HG03378 (cell line): ENCODE results near the gene SLC39A7.

Experiments used
- ATAC-seq: cut with Tn5 transposase; IDR thresholded peaks from one replicate; pipeline ENCODE4 v1.9.1; 2021; ENCODE audit warnings: mild to moderate bottlenecking, moderate library complexity; ENCODE audit not compliant: unreplicated experiment

Gene SLC39A7

DNA sequence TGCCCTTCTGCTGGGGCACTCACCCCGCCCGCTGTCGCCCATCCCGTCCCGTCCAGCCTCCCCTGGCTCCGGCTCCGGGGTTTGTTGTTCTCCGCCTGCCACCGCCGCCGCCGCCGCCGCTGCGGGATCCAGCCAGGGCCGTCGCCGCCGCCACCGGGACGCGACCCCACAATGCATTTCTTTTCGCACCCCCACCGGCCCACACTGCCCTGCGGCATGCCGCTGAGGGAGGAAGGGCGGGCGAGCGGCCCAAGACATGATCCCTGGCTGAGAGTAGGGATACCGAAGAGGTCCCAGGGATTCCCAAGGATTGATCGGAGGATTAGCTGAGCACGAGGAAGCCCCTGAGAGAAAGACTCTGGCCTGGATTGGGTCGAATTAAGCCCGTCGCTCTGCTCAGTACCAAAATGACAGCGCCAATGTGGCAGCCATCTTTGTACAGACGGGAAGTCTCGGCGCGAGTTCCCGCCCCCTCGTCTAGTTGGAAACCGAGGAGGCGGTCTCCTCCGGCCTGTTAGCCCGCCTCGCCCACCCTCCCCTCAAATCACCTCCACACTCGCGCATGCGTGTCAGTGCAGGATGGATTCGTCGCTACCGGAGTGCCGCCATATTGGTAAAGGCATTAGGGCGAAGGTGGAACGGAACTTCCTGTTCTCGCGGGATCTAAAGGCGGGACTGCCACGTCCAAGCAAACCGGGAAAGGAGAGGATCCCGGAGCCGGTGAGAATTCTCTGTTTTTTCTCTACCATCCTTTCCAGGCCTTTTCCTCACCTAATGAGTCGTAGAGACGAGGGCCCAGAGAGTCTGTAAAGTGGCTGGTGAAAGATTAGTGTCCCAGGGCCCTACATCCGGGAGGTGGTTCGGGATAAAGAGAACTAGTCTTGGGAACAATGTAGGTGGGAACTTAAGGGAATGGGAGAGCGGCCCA, at the start of gene SLC39A7, which contains the start of gene RXRB:
SLC39A7 (plus strand) TSS at position 649 of the 928 bp plus-strand sequence. CDS start 379 bp downstream, outside the sequence.
RXRB (minus strand) TSS at position 447 of the 928 bp plus-strand sequence; CDS start at position 258, 189 bp downstream.
- peak; percentile 56 for ATAC-seq

DNA sequence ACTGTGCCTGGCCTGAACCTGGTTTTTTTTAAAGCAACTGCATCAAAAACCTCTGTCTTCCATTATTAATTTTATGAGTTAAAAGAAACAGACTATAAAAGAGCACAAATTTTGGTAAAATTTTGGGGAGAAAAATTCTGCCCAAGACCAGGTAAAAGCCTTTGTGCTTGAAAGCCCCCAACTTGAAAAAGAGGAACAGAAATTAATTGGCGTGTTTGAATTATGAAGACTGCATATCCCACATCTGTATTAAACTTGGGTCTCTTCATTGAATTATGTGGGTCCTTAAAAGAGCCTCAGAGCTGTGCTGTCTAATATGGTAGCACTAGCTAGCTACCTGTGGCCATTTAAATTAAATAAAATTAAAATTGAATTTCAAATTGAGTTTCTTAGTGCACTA, 49.6 kb upstream of the SLC39A7 start:
- no peak for ATAC-seq

DNA sequence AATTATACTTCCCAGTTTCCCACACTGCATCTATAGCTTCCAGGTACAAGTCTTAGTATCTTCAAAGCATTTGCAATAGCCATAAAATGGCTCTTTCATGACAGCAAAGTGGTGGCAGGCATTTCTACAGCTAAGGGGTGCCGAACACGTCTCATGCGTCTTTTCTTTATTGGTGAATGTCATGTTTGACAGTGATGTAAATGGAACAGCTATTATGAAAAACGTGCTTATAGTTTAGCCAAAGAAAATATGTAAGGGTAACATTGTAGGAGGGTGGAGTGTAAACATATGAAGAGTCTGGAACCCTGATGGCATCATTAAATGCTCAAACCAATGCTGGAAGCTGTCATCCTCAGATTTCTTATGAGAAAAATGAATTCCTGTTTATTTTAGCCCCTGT, 46.3 kb upstream of the SLC39A7 start:
- ATAC-seq = no peak

- no peak for ATAC-seq
Measured at GRCh38 chr6:33156561-33156960, 44.1 kb upstream of the SLC39A7 start.

DNA sequence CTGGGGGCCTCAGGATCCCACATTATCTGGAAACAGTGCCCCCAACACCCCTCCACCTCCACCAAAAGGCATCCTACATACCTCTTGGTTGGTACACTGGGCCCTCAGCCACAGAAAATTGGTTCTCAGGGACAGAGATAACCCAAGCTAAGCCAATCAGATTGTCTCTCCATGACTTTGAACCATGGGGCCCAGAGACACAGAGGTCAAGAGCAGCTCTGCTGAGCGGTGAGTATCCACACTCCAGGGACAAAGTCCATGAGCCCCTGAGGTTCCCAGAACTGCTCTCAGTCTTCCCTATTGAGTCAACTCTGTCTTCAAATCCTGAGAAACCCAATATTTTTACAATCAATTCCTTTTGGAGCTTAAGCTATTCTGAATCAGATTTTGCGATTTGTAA, 43.7 kb upstream of the SLC39A7 start:
- ATAC-seq = no peak

DNA sequence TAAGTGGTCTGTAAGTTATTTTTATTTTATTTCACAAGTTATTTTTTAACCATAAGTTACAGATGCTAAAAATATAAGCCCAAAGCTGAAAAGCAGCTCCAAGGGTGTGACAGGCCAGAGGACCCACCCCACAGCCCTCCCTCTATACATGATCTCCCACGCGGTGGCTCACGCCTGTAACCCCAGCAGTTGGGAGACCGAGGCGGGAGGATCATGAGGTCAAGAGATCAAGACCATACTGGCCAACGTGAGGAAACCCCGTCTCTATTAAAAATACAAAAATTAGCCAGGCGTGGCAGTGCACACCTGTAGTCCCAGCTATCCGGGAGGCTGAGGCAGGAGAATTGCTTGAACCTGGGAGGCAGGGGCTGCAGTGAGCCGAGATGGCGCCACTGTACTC, 40.6 kb upstream of the SLC39A7 start:
- ATAC-seq = no peak

- no peak for ATAC-seq
Measured at GRCh38 chr6:33160728-33161344, 39.8 kb upstream of the SLC39A7 start.

DNA sequence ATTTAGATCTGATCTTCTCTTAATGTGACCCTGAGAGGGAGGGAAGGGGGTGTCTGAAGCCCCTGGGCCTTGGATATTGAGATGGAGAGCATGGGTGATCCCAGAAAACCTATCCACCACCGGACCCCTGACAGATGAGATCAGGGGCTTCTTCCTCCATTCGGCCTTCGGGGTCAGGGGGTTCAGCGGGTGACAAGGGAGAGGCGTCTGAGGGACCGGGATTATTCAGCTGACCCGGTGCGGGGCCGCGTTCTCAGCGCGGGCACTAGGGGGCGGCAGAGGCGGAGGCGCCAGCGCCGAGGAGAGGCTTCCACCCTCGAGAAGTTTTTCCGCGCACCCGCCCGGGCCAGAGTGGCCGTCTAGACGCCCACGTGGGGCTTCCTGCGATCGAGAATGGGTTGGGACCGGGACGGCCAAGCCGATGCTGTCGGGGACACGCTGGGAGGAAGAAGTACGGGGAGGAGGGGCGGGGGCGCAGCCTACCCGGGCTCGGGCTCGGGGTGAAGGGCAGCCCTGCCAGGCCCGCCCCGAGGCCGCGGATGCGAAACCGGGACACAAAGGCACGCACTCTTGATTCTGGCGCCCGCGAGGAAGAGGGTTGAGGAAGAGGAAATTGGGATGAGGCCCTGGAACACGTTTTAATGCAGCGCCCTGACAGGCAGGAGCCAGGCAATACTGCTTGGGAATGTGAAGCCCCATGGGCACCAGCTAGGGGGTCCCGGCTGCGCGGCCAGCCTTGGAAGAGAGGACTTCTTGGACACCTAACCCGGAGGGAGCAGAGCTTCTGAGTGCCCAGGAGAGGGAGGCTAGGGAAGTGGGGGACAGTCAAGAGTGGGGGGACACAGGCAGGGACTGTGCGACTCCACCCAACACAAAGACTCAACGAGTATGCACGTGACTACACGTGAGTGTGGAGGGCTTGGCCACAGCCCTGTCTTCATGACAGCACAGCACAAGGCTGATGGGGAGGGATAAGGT, 39.0 kb upstream of the SLC39A7 start:
- ATAC-seq = no peak

- no peak for ATAC-seq
Measured at GRCh38 chr6:33163540-33163939, 37.1 kb upstream of the SLC39A7 start.

- ATAC-seq = no peak
Measured at GRCh38 chr6:33164176-33164575, 36.5 kb upstream of the SLC39A7 start.

- ATAC-seq = no peak
Measured at GRCh38 chr6:33164665-33165373, 35.8 kb upstream of the SLC39A7 start.

- ATAC-seq = no peak
Measured at GRCh38 chr6:33165581-33166258, 34.9 kb upstream of the SLC39A7 start.

GRCh38 chr6:33166363-33166762, 34.3 kb upstream of the SLC39A7 start:
- ATAC-seq = no peak

DNA sequence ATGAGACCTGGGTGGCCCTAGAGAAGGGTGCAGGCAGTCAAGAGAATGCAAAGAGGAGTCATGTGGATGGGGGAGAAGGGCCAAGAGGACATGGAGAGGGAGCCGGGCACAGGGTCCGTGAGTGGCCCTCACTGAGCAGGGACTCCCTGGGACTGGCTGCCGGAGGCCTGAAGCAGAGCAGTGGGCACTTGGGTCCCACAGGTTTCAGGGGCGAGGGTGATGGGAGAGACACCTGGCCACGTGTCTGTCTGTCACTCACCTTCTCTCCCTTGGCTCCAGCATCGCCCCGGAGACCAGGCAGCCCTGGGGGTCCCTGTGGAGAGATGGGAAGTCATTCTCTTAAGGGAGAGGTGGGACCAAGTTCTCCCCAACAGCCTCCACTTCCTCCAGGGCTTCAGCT, 33.9 kb upstream of the SLC39A7 start:
- ATAC-seq = no peak

DNA sequence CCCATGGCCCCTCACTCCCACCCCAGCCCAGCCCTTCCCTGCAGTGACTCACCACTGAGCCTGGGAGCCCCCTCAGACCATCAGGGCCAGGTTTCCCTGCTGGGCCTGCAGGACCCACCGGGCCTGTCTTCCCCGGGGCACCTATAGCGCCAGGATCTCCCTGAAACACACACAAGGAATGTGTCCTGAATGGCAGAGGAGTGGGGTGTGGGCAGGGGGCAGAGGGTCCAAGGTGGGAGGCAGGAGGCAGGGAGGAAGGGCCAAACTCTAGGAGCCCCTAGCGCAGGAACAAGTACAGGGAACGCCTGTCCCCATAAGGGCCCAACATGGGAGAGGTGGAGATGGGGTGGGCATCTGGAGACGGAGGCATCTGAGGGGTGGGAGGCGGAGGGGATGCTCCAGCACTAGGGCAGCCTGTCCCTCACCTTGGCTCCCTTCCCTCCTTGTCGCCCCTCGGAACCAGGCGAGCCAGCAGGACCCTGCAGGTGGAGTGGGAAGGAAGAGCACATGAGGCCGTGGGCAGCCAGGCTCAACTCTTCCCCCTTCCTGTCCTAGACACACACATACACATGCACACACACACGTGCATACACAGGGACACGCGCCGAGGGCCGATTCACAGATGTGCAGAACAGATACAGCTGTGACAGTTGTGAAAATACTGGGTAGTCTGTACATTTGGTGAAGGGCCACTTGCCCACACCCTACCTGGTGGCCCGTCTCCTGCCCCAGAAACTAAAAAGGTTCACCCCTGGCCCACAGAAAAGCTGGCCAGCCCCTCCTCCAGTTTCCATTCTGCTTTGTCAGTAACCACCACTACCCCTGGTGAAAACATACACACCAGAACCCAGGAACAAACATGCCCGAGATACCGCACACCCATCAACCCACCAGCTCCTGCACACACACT, 33.0 kb upstream of the SLC39A7 start:
- no peak for ATAC-seq

- no peak for ATAC-seq
Measured at GRCh38 chr6:33168284-33168601, 32.4 kb upstream of the SLC39A7 start.

DNA sequence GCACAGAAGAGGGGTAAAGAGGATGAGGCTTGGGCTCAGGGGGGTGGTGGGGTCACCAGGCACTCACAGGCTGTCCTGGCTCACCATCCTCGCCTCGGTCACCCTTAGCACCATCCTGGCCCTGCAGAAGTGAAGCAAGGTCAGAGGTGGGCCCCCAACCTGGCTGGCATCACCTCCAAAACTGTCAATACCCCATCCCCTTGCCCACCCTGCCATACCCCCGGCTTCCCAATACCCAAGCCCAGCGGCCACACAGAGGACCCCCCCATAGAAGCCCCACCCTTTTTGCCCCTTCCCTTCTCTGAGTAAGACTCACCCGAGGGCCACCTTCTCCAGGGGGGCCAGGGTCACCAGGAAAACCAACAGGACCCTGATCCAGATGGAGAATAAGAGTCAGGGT, 32.0 kb upstream of the SLC39A7 start:
- no peak for ATAC-seq

GRCh38 chr6:33169291-33170175, 31.1 kb upstream of the SLC39A7 start:
- no peak for ATAC-seq
